GM18511 (cell line): ENCODE results near the gene STBD1.
"Not testable (repeated sequence)": the region's sequence is repeated elsewhere in the genome, so short reads cannot be mapped to it uniquely, and the experiment has no call there.

Source experiments
- ATAC-seq: cut with Tn5 transposase; IDR thresholded peaks from one replicate; pipeline ENCODE4 v1.9.1; 2021; ENCODE audit warnings: mild to moderate bottlenecking, moderate library complexity; ENCODE audit not compliant: unreplicated experiment

STBD1 gene

DNA sequence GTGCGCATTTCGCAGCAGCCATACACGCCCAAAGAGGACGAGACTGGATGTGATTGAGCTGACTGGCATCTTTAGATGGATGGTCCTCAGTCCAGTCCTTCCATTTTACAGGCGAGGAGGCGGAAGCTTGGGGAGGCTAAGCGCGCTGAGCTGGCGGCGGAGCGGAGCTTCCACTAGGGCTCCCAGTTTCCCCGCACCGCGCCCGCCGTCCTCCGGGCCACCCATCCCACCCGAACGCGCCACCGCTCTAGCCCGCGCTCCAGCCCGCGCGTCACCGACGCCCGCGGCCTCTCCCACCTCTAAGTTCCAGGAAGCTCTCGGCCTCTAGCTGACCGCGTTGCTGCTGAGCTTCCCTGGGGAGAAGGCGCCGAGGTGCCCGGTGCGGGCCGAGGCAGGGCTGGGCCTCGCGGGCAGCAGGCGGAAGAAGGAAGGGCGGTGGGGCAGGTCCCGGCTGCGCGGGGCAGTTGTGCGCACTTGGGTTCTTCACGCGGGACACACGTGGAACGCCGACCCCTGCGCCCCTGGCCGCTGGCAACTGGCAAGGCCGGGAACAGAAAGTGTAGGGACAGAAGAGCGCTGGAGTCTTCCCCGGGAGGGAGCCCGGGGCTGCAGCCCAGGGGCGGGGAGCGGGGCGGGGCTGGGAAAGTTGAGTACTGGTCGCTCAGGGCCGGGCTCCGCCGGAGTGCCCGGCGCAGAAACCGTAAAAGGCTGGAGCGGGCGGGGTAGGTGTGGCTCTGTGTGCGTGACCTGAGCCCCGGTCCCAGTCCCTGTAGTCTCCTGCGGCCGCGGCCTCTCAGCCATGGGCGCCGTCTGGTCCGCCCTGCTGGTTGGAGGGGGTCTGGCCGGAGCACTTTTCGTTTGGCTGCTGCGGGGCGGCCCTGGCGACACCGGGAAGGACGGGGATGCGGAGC lies at the start of gene STBD1:
TSS of gene STBD1 (plus strand) at position 763 of the 911 bp plus-strand sequence. CDS start at position 800, 37 bp downstream.
- ATAC-seq: no peak

DNA sequence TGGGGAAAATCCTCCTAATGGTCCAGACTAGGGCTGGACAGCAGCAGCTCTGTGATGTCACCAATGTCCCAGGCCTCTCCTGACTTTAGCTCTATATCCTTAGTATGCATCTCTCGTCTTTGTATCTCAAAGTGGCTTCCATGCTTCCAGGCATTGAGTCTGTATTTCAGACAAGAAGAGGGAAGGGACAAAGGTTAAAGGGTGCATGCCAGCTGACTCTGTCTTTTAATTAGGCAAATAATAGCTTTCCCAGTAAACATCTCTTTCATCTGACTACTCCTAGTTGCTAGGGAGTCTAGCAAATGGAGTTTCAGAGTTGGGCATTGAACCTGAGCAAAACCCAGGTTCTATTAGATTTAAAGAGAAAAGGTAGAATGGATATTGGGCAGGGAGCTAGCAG lies 49.6 kb upstream of the STBD1 start:
- ATAC-seq: no peak

DNA sequence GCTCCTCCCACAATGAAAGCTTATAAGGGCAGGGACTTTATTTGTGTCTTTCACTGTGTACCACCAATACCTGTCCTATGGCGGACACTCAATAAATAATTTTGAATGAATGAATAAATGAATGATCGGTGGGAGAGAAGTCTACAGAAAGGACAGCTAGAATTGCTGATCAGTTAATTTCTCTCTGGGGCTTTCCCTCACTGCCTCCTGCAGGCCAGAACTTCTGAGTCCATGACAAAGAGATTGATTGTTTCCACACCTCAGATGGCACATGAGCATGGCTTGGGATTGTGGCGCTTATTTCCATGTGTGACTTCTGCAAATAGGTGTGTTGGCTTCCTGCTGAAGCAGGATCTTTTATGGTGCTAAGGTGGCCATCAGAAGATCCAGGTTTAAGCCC lies 48.7 kb upstream of the STBD1 start:
- no peak for ATAC-seq

DNA sequence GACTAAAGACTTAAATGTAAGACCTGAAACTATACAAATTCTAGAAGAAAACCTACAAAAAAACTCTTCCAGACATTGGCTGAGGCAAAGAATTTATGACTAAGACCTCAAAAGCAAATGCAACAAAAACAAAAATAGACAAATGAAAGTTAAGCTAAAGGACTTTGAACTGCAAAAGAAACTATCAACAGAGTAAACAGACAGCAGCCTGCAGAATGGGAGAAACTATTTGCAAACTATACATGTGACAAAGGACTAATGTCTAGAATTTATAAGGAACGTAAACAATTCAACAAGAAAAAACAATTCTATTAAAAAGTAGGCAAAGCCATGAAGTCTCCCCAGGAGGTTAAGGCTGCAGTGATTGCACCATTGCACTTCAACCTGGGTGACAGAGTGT lies 46.0 kb upstream of the STBD1 start:
- ATAC-seq: no peak

DNA sequence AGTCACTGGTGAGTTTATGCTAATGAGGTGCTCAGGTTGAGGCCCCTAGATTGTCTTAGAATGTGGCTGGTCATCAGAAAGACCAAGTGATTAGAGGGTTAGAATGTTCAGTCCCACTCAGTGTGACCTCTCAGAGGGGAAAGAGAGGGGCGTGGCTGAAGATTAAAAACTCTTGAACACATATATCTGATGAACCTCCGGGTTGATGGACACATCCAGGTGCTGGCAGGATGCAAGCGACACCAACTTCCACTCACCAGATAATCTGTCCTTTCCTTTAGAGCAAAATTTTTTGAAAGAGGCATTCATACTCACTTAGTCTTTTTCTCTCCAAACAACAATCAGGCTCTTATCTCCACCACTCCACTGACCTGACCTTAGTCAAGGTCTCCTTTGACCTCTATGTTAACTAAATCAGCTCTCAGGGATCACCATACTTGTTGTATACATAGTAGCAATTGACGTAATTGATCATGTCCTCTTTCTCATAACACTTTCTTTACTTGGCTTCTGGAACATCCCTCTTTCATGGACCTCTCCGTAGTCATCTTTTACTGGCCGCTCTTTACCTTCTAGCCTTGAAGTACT lies 40.8 kb upstream of the STBD1 start:
- ATAC-seq: no peak

DNA sequence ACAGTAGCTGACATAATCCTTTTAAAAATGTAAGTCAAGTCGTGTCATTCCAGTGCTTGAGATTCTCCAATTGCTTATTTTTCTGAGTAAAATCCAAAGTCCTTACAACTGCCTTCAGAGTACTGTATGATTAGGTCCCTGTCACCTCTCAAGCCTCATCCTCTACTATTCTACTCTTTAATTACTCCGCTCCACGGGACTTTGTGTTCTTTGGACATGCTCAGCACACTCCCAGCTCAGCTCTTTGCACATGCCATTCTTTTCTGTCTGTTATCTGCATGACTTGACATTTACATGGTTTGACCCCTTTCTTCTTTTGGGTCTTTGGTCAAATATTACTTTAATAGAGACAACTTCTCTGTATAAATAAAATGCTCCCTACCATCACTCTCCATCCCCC lies 39.9 kb upstream of the STBD1 start:
- ATAC-seq: no peak

DNA sequence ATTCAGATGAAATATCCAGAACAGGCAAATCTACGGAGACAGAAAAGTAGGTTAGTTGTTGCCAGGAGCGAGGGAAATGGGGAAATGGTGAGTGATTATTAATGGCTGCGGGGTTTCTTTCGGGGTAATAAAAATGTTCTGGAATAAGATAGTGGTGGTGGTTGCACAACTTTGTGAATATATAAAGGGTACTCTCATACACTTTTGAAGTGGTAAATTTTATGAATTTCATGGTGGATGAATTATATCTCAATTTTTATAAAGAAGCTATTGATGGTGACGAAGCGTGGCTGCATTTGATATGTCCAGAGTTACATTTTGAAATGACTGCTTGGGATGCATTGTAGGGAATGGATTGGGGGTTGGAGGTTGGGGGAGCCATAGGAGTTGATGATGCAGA lies 38.7 kb upstream of the STBD1 start:
- no peak for ATAC-seq

DNA sequence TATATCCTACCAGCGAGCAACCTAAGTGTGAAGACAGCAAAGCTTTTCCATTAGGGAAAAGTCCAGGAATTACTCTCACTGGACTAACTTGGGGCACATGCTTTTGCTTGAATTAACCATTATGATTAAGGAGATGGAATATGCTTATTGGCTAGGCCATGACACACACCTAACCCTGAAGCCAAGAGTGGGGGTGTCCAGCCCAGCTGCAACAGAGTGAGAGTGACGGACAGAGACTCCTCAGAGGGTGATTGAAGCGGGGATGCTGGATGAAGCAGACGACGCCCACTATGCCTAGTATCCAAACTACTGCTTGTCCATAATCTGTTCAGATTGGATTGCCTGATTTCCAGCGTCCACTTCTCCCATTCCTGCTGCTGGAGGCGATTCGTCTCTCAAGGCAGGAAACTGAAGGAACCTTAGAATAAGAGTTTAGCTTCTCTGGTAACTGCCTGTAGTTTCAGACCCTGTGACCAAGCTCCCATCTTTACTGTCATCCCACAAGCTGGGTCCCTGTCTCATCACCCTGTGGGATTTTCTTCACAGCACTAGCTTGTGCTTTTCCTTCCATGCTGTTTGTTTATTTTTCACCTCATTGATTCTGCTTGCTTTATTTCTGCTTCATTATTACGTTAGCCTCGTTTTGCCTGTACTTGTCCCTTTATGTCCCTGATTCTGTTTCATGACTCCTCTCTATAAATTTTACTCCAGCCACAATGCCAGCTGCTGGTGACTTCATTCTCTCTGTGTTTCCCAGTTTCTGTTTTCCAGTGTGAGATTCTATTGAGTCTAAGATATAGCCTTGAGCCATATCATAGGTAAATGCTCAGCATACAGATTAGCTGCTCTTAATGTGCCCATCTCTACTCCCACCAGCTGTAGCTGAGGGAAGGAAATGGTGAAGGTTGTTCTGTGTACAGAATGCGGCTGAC lies 36.0 kb upstream of the STBD1 start:
- ATAC-seq: no peak

DNA sequence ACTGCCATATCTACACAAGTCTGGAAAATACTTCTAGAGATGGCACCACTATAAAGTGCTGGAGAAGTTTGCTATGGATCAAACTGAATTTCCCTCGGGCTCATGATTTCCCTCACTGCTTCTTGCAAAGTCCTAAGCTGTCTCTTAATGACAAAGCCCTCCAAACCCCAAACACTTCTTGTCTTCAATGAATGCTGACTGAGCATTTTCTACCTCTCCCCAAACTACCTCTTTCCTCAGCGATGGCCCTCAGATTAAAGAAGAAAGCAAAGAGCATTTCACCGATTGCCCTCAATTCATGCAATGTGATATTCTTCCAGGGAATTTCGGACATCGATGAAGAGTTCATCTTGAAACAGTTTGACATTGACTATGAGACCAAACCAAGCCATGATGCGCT lies 35.3 kb upstream of the STBD1 start:
- ATAC-seq: no peak

DNA sequence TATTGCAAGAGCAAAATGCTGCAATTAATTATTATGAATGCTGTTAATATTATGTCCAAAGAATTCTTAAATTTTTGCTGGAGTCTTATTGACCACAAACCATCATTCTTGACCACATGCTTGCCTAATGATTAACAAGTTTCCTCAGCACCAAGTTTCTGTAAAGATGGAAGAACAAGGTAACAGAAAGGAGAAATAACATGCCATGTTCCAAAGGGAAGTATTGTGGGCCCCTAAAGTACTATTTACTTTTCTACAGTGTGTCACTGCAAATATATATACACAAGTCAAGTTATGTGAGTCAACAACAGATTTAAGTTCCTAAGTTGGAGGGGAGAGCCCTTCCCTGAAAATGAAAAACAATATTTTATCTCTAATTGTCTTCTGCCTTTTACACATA lies 34.5 kb upstream of the STBD1 start:
- no peak for ATAC-seq

DNA sequence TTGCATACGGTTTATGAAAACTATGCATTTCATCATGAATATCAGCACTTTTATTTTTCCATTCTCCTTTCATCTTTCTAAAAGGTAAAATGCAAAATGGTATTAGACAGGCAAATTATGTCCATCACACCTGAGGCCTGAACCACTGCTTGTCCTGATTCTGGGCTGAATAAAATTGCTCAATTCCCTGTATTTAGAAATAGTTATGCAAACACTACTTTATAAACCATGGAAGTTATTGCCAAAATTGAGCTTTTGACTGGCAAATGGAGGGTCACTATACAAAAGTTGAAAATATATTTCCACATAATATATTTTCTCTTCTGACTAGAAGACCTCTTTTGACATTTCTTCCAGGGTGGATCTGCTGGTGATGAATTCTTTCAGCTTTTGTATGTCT lies 34.0 kb upstream of the STBD1 start:
- ATAC-seq: no peak

DNA sequence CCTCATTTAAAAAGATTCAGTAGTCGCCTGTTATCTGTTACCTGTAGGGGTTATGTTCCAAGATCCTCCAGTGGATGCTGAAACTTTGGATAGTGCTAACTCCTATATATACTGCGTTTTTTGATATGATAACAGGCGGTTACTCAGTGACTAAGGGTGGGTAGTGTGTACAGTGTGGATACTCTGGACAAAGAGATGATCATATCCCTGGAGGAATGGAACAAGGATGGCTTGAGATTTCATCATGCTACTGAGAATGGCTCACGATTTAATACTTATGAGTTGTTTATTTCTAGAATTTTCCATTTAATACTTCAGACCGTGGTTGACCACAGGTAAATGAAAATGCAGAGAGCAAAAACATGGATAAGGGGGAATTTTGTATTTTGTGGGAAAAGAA lies 33.5 kb upstream of the STBD1 start:
- ATAC-seq: no peak

DNA sequence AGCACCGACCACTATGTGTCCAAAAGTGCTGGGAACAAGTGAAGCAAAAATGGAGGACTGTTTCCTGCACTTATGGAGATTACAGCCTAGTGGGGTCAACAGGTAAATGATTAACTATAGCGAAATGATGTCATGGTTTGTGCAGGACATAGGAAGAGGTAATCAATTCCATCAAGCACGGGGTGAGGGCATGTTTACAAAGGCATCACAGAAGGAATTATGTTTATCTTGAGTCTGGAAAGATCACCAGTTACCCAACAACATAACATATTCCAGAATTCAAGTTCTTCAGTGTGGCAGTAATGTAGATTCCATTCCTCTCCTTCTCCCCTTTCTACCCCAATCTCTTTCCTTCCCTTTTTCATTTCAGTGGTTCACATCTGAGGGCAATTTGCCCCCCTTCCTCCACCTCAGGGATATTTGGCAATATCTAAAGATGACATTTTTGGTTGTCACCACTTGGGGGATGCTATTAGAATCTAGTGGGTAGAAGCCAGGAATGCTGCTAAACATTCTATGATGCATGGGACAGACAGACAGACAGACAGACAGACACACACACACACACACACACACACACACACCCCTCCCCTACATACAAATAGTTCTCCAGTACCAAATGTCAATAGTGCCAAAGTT lies 30.9 kb upstream of the STBD1 start:
- ATAC-seq: no peak

DNA sequence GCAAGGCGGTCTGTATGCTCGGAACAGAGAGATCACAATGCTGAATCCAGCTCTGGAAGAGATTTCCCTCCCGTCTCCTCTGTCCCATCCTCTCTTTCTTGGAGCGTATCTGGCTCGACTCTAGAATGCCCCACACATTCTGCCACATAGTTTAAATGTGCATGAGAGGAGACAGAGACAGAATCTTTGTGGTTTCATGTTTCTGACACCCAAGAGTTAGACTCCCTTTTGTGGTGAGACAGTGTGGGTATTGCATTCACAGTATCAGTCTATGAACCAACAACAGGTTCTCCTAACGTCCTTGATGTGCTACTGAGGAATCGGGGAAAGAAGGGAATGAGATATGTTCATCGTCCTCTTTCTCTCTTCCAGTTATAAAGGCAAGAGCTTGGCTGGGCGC lies 29.7 kb upstream of the STBD1 start:
- no peak for ATAC-seq

DNA sequence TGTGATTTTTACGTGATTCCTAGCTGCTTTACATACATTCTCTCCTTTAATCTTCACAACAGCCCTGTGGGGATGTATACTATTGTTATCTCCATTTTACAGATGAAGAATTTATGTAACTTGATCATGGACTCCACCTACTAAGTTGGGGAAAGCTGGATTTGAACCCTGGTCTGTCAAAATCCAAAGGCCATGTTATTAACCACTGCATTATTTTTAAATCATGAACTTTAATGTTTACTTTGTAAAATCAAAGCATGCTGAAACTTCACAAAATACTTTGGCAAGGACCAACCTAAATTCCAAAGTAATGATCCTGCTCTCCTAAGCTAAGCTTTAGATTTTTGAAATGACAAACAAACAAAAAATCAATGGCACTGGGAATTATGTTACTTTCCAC lies 28.9 kb upstream of the STBD1 start:
- no peak for ATAC-seq

DNA sequence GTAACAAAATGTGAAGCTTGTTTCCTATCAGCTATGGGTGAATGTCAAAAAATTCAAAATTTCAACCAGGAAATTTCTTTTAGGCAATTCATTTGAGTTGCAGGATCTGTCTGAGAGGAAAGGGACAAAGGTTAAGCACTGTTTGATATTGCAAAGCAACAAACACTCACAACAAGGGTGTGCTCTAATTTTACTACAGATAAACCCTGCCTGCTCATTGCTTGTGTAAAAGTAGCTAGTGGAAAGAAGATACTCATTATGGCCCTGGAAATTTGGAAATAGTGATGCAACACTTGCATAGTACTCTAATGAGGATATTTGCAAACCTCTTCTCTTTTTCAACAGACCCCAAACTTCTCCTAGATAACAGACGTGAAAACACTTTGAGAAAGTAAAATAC lies 27.9 kb upstream of the STBD1 start:
- no peak for ATAC-seq

DNA sequence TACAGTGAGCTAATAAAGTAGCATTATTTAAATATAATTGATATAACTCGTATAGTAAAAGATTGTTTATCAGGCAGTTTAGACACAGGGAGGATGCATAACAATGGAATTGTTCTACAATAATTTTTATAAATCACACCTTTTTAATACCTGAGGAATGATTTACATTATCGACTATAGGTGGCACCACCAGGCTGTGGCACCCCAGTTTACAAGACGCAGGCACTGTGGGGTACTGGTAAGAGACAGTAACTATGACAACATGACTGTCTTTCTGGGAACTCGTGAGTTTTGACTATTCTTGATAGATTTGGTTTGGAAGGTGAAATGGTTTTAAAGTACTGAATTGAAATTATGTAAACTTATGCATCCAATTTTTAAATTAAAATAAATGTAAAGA lies 27.1 kb upstream of the STBD1 start:
- no peak for ATAC-seq

DNA sequence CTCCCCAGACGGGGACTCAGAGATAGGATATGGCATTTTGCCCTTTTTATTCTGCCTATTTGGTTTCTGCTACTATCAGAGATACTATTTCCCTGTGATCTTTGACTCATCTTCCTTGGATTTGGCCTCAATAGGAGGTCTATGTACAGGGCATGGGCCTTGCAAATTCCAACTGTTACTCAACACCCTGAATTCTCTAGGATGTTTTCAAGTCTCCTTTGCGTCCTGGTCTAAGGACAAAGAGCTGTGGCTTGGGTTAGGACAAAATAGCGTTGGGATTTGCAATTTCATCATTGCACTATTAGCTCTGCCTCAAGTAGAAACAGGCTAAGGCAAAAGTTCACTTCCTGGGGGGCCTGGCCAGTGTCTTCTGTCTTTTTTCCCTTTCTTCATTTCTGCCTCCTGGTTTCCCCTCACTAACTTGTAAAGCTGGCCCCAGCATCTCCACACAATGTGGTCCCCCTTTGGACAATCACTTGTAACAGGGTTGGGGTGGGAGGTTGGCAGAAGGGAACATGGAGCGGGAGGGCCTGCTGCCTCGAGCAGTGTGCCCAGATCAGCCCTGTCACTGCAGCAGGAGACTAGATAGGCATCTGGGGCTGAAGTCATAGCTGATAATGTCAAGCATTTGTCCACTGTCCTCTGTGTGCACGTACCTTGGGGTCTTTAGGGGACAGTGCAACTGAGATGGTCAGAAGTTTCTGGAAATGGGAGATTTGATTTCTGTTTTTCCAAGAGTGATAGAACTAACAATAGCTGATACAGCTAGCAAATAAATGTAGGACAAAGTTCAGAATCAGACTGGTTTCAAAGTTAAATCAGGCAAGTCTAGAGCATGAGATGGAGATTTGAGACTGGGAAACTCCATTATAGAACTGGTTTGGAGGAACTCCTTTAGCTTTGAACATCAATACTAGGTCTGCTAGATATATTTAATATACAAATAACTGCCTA lies 25.8 kb upstream of the STBD1 start:
- ATAC-seq: no peak

DNA sequence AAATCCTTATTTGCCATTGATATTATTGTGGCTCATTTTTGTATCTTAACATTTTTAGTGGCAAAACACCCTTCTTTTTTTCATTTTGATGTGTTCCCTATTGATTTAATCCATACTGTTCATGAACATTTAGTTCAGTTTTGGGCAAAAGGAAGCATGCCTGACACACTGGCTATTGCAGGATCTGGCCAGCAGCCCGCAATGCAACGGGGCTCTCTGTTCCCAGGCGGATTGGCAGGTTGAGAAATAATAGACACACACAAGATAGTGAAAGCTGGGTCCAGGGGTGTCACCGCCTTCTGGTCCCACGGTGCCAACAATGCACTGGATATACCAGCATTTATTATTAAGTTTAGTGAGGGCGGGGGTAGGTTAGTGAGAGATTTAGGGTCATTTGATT lies 24.9 kb upstream of the STBD1 start:
- ATAC-seq: not testable (repeated sequence)
